IMR-90 (cell line): Measurements from ENCODE around the gene PSTK. TPM values are rescaled to one million over a fixed set of nuclear protein-coding genes. Genes with fewer than 3 reads are reported as not detected.

Source experiments
- ATAC-seq: fragments of 200-7000 bp; cut with Tn5 transposase; 2 replicates; pipeline ENCODE4 v1.9.1; 2020; ENCODE audit warnings: low read depth, mild to moderate bottlenecking, moderate library complexity
- BruUV-seq: library from RNA; stranded (reverse); fragments of 400-500 nt; replicated peaks from 2 replicates; lab custom pipeline; 2021; lab: Mats Ljungman, UMichigan
- CTCF ChIA-PET: fragments of 300-600 bp; formaldehyde crosslinking; extraction: SDS; loops from one replicate; lab custom pipeline; 2021; ENCODE audit warnings: antibody characterized with exemption; lab: Yijun Ruan, JAX
- POLR2A ChIA-PET: fragments of 300-600 bp; sonication (Branson Sonifier 250); formaldehyde crosslinking; loops from one replicate; lab custom pipeline; 2022; ENCODE audit warnings: antibody characterized with exemption; ENCODE audit not compliant: unreplicated experiment; lab: Charles Lee
- DNase-seq: peaks from one replicate; pipeline ENCODE4 v3.0.0; 2013
- H2AFZ ChIP-seq: replicated peaks from 2 replicates; pipeline ENCODE3; 2013; ENCODE audit warnings: low read length, mild to moderate bottlenecking; ENCODE audit not compliant: poor library complexity
- H2AK5ac ChIP-seq: 2 replicates; pipeline ENCODE4 v1.6.1; 2013; ENCODE audit warnings: low read depth, low read length, inconsistent platforms
- H2AK9ac ChIP-seq: replicated peaks from 2 replicates; pipeline ENCODE3; 2013; ENCODE audit warnings: mild to moderate bottlenecking, low read depth, low read length, moderate library complexity; ENCODE audit not compliant: poor library complexity
- H2BK120ac ChIP-seq: 2 replicates; pipeline ENCODE4 v1.6.1; 2013; ENCODE audit warnings: low read depth, low read length, inconsistent platforms
- H2BK15ac ChIP-seq: 3 replicates; pipeline ENCODE4 v1.6.1; 2013; ENCODE audit warnings: low read depth, low read length, inconsistent platforms
- H2BK20ac ChIP-seq: 2 replicates; pipeline ENCODE4 v1.6.1; 2013; ENCODE audit warnings: low read depth, mild to moderate bottlenecking, inconsistent platforms, low read length, moderate library complexity
- H2BK5ac ChIP-seq: 2 replicates; pipeline ENCODE4 v1.6.1; 2013; ENCODE audit warnings: mild to moderate bottlenecking, low read depth, low read length, inconsistent platforms; ENCODE audit not compliant: poor library complexity, severe bottlenecking
- H3K14ac ChIP-seq: replicated peaks from 2 replicates; pipeline ENCODE4 v1.6.1; 2013; ENCODE audit warnings: low read depth, low read length, inconsistent platforms
- H3K18ac ChIP-seq: 2 replicates; pipeline ENCODE4 v1.6.1; 2013; ENCODE audit warnings: low read depth, low read length, control low read depth
- H3K23ac ChIP-seq: 2 replicates; pipeline ENCODE4 v1.6.1; 2013; ENCODE audit warnings: low read depth, low read length, inconsistent platforms
- H3K27ac ChIP-seq: 2 replicates; pipeline ENCODE4 v1.5.1; 2013; ENCODE audit warnings: mild to moderate bottlenecking, control low read depth, low read length; ENCODE audit not compliant: insufficient read depth
- H3K27me3 ChIP-seq: 2 replicates; pipeline ENCODE4 v1.6.1; 2013; ENCODE audit warnings: low read length; ENCODE audit not compliant: control insufficient read depth, insufficient read depth
- H3K36me3 ChIP-seq: 2 replicates; pipeline ENCODE4 v1.6.1; 2013; ENCODE audit warnings: low read length, mixed read lengths; ENCODE audit not compliant: control insufficient read depth, insufficient read depth
- H3K4ac ChIP-seq: 2 replicates; pipeline ENCODE4 v1.6.1; 2013; ENCODE audit warnings: low read depth, low read length, inconsistent platforms
- H3K4me1 ChIP-seq: 2 replicates; pipeline ENCODE4 v1.6.1; 2013; ENCODE audit warnings: low read length, mixed read lengths; ENCODE audit not compliant: control insufficient read depth, insufficient read depth
- H3K4me2 ChIP-seq: 2 replicates; pipeline ENCODE4 v1.6.1; 2013; ENCODE audit warnings: low read depth, mild to moderate bottlenecking, control low read depth, low read length, moderate library complexity
- H3K4me3 ChIP-seq: 2 replicates; pipeline ENCODE4 v1.5.1; 2013; ENCODE audit warnings: low read depth, mild to moderate bottlenecking, control low read depth, low read length, moderate library complexity; ENCODE audit not compliant: insufficient read depth
- H3K56ac ChIP-seq: 2 replicates; pipeline ENCODE4 v1.6.1; 2013; ENCODE audit warnings: low read length, inconsistent platforms; ENCODE audit not compliant: insufficient read depth; ENCODE audit errors: extremely low read depth
- H3K79me1 ChIP-seq, 2 experiments: 2 replicates each; pipeline ENCODE4 v1.6.1; 2013; ENCODE audit warnings: low read length in 2 of 2, inconsistent platforms in 1 of 2, low read depth in 1 of 2
- H3K9ac ChIP-seq: 2 replicates; pipeline ENCODE4 v1.6.1; 2013; ENCODE audit warnings: low read depth, low read length, control low read depth
- H3K9me1 ChIP-seq: 2 replicates; pipeline ENCODE4 v1.6.1; 2013; ENCODE audit warnings: low read length, inconsistent platforms; ENCODE audit not compliant: insufficient read depth
- H3K9me3 ChIP-seq: 2 replicates; pipeline ENCODE4 v1.6.1; 2013; ENCODE audit warnings: low read length; ENCODE audit not compliant: control insufficient read depth, insufficient read depth
- H4K20me1 ChIP-seq: 2 replicates; pipeline ENCODE4 v1.6.1; 2013; ENCODE audit warnings: low read length, inconsistent platforms; ENCODE audit not compliant: insufficient read depth
- H4K5ac ChIP-seq: 2 replicates; pipeline ENCODE4 v1.6.1; 2013; ENCODE audit warnings: mild to moderate bottlenecking, low read depth, low read length, control low read depth
- H4K8ac ChIP-seq, 2 experiments: 2 replicates each; pipeline ENCODE4 v1.6.1; 2013; ENCODE audit warnings: low read depth in 2 of 2, low read length in 2 of 2, control low read depth in 1 of 2, inconsistent platforms in 1 of 2
- H4K91ac ChIP-seq: 2 replicates; pipeline ENCODE4 v1.6.1; 2013; ENCODE audit warnings: low read depth, low read length, inconsistent platforms; ENCODE audit not compliant: insufficient read depth
- BHLHE40 ChIP-seq: fragments of 150-350 bp; IDR thresholded peaks from 2 replicates; pipeline ENCODE4 v1.6.1; 2016; ENCODE audit warnings: mild to moderate bottlenecking, low read depth, low read length
- CEBPB ChIP-seq: IDR thresholded peaks from 2 replicates; pipeline ENCODE4 v1.6.1; 2012; ENCODE audit warnings: low read depth, low read length, improper control_type of control experiment
- CHD1 ChIP-seq: IDR thresholded peaks from 2 replicates; pipeline ENCODE4 v1.6.1; 2012; ENCODE audit warnings: low read depth, low read length, improper control_type of control experiment
- FOS ChIP-seq: fragments of 150-350 bp; IDR thresholded peaks from 2 replicates; pipeline ENCODE4 v1.6.1; 2016; ENCODE audit warnings: low read depth, low read length
- MAFK ChIP-seq: IDR thresholded peaks from 2 replicates; pipeline ENCODE4 v1.6.1; 2012; ENCODE audit warnings: low read depth, low read length, improper control_type of control experiment
- MXI1 ChIP-seq: IDR thresholded peaks from 2 replicates; pipeline ENCODE4 v1.6.1; 2012; ENCODE audit warnings: low read depth, mild to moderate bottlenecking, low read length, moderate library complexity, borderline replicate concordance
- NFE2L2 ChIP-seq: fragments of 150-350 bp; IDR thresholded peaks from 2 replicates; pipeline ENCODE4 v1.6.1; 2016; ENCODE audit warnings: low read depth, mild to moderate bottlenecking, low read length
- POLR2A ChIP-seq: IDR thresholded peaks from 2 replicates; pipeline ENCODE4 v1.6.1; 2012; ENCODE audit warnings: mild to moderate bottlenecking, low read depth, low read length
- RAD21 ChIP-seq: IDR thresholded peaks from 2 replicates; pipeline ENCODE4 v1.6.1; 2012; ENCODE audit warnings: low read length, improper control_type of control experiment
- RCOR1 ChIP-seq: IDR thresholded peaks from 2 replicates; pipeline ENCODE4 v1.6.1; 2012; ENCODE audit warnings: mild to moderate bottlenecking, low read length, improper control_type of control experiment; ENCODE audit not compliant: insufficient replicate concordance
- RFX5 ChIP-seq: IDR thresholded peaks from 2 replicates; pipeline ENCODE4 v1.8.0; 2012; ENCODE audit warnings: low read depth, mild to moderate bottlenecking, low read length, moderate library complexity
- SMC3 ChIP-seq: fragments of 150-350 bp; IDR thresholded peaks from 2 replicates; pipeline ENCODE4 v1.6.1; 2016; ENCODE audit warnings: low read depth, mild to moderate bottlenecking, antibody characterized with exemption, low read length, moderate library complexity
- WGBS, 2 experiments: methylation state at CpG; one replicate each; pipeline versions ENCODE4 v1.1.5 to v1.1.7; 2013; ENCODE audit warnings: missing lambda C conversion rate in 2 of 2; ENCODE audit not compliant: insufficient read length in 1 of 2; ENCODE audit errors: extremely low coverage in 2 of 2; 5-methylcytosine and 5-hydroxymethylcytosine counted together
- dilution Hi-C: fragments of 300-500 bp; cut with HindIII; formaldehyde crosslinking; loops from one replicate; pipeline ENCODE4 v1.14.3; 2018; ENCODE audit warnings: low sequenced_read_pairs; ENCODE audit not compliant: unreplicated experiment
- in situ Hi-C: fragments of 300-500 bp; cut with MboI; formaldehyde crosslinking; loops from 3 replicates; pipeline ENCODE4 v1.14.3; 2019; ENCODE audit warnings: low sequenced_read_pairs, inconsistent platforms, mixed read lengths
- intact Hi-C: fragments of 100-400 bp; cut with micrococcal nuclease; formaldehyde crosslinking; loops from 2 replicates; pipeline ENCODE4 v1.10.0; 2022
- polyA plus RNA-seq, 3 experiments: library from polyadenylated mRNA; depleted of rRNA; stranded (reverse); fragments of >200 nt; gene quantifications; 2 replicates each; pipeline ENCODE4 v1.2.3, GENCODE V29; 2012; ENCODE audit warnings: low replicate concordance in 1 of 3
- total RNA-seq: library from RNA; depleted of rRNA; stranded (reverse); fragments of >200 nt; gene quantifications from 2 replicates; pipeline ENCODE4 v1.2.3, GENCODE V29; 2012
- TF ChIP-seq, protein P1 (sequence below): conservative IDR thresholded peaks from 2 replicates; pipeline ENCODE4 v1.5.1; 2012; ENCODE audit warnings: mild to moderate bottlenecking, low read depth, low read length, improper control_type of control experiment
- TF ChIP-seq, protein P2 (sequence below): fragments of 150-350 bp; IDR thresholded peaks from 2 replicates; pipeline ENCODE4 v1.6.1; 2016; ENCODE audit warnings: low read depth, mild to moderate bottlenecking, low read length, moderate library complexity, borderline replicate concordance

PSTK gene
- total and polyA plus RNA-seq, 2 of the 4 experiments (the other 2 are of a cell fraction) = 4.1 to 4.2 TPM

DNA sequence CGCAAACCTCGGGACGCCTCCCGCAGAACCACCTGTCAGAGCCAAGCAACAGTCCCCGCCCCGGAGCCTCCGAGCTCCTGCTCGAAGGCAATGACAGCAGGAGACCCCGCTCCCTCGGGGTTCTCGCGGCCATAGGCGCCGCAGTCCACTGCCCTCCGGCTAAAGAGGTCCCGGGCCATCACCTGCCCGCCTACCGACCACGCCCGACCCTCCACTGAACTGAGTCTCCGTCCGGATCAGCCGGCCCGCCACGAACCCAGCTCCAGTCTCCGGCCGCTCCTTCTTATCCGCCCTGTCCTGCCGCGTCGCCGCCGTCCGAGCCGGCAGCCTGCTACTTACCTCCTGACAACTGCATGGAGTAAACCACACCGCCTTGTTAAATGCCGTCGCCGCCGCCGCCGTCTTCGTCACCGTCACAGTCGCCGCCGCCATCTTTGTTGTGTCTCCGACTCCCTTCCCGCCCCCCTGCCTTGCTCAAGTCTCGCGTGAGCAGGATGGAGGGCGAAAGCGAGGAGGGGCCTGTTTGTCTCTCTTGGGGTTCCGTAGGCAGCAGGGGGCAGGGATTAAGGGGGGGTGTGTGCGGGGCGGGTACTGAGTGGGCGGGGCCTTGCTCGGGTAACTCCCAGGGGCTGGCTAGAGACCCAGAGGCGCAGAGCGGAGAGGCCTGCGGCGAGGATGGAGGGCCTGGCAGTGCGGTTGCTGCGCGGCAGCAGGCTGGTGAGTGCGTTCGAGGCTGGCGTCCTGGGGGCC, 28.3 kb downstream of the PSTK start, which contains the start of the genes ACADSB and IKZF5:
TSS of gene ACADSB (plus strand) at position 652 of the 750 bp plus-strand sequence. CDS start at position 676, 24 bp downstream.
TSS of gene IKZF5 (minus strand) at position 441 of the 750 bp plus-strand sequence. CDS start 10,170 bp downstream, outside the sequence.
- Histone ChIP-seq H3K36me3 (no peaks in the 10 kb centered on the region), H3K4me3 (peak within 1 kb of the TSS; percentile 66), H2AK9ac (peak within 1 kb of the TSS; percentile 97), H4K91ac (peak within 1 kb of the TSS; percentile 66; the same call in 1 of the 2 replicates), H3K9me3 (no peaks in the 10 kb centered on the region), H4K5ac (peak within 1 kb of the TSS; percentile 16; the same call in 1 of the 2 replicates), H3K9ac (peak within 1 kb of the TSS; percentile 83), H3K14ac (peak within 1 kb of the TSS; percentile 55), H2AK5ac (no peak within 1 kb of the TSS; the same call in none of the 2 replicates), H2BK5ac (peak within 1 kb of the TSS; percentile 49), H2BK120ac (no peak within 1 kb of the TSS), H3K79me1 (peaks cover 14 to 30% of the 10 kb centered on the region in 2 experiments), H3K4me2 (peak within 1 kb of the TSS; percentile 93), H2AFZ (peak within 1 kb of the TSS; percentile 100), H3K23ac (peak within 1 kb of the TSS; percentile 86), H2BK15ac (no peak within 1 kb of the TSS), H3K4ac (peak within 1 kb of the TSS; percentile 75), H3K56ac (peak within 1 kb of the TSS; percentile 43; the same call in 1 of the 2 replicates), H4K20me1 (no peaks in the 10 kb centered on the region; the same call in 1 of the 2 replicates), H3K4me1 (no peaks in the 10 kb centered on the region), H4K8ac (peak within 1 kb of the TSS in 1 of 2 experiments; percentile 66; a peak in 1 of 4 replicates), H3K9me1 (no peaks in the 10 kb centered on the region), H3K27me3 (no peaks in the 10 kb centered on the region), H2BK20ac (no peak within 1 kb of the TSS), H3K18ac (no peak within 1 kb of the TSS; the same call in 1 of the 2 replicates), H3K27ac (peak within 1 kb of the TSS; percentile 83)
- in situ Hi-C loops = no loop called here
- POLR2A ChIA-PET = no interaction called here
- 0% methylated on average over 15 of the region's 68 CpGs; no CpG with 5 or more reads in 1 of the 2 experiments for WGBS, 2 experiments
- BruUV-seq = no TSS peak
- dilution Hi-C loops = no loop called here
- DNase-seq (peak; percentile 97), ATAC-seq (peak; percentile 97)
- intact Hi-C loops = loop anchor here (2.0 kb wide), 1 partner anchor 52 kb away; no protein-coding TSS in a partner anchor
- CTCF ChIA-PET = no interaction called here
- TF ChIP-seq CHD1 (peak; percentile 28; the same call in 1 of the 2 replicates), POLR2A (peak; percentile 91), NFE2L2 (no peak), RAD21 (no peak), BHLHE40 (0 out of 2 replicates have a peak, but pooled peaks have one; percentile 8), FOS (0 out of 2 replicates have a peak, but pooled peaks have one; percentile 10), SMC3 (no peak), RFX5 (no peak), MXI1 (peak; percentile 45; the same call in 1 of the 2 replicates), MAFK (no peak), RCOR1 (no peak), CEBPB (peak; percentile 23; the same call in 1 of the 2 replicates)
- TF ChIP-seq, protein P1, sequence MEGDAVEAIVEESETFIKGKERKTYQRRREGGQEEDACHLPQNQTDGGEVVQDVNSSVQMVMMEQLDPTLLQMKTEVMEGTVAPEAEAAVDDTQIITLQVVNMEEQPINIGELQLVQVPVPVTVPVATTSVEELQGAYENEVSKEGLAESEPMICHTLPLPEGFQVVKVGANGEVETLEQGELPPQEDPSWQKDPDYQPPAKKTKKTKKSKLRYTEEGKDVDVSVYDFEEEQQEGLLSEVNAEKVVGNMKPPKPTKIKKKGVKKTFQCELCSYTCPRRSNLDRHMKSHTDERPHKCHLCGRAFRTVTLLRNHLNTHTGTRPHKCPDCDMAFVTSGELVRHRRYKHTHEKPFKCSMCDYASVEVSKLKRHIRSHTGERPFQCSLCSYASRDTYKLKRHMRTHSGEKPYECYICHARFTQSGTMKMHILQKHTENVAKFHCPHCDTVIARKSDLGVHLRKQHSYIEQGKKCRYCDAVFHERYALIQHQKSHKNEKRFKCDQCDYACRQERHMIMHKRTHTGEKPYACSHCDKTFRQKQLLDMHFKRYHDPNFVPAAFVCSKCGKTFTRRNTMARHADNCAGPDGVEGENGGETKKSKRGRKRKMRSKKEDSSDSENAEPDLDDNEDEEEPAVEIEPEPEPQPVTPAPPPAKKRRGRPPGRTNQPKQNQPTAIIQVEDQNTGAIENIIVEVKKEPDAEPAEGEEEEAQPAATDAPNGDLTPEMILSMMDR = no peak
- TF ChIP-seq, protein P2, sequence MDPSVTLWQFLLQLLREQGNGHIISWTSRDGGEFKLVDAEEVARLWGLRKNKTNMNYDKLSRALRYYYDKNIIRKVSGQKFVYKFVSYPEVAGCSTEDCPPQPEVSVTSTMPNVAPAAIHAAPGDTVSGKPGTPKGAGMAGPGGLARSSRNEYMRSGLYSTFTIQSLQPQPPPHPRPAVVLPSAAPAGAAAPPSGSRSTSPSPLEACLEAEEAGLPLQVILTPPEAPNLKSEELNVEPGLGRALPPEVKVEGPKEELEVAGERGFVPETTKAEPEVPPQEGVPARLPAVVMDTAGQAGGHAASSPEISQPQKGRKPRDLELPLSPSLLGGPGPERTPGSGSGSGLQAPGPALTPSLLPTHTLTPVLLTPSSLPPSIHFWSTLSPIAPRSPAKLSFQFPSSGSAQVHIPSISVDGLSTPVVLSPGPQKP = no peak
